Measurements from ENCODE around the gene ITGB3BP. TPM values are rescaled to one million over a fixed set of nuclear protein-coding genes. Genes with fewer than 3 reads are reported as not detected.
"Not testable (repeated sequence)": the region's sequence is repeated elsewhere in the genome, so short reads cannot be mapped to it uniquely, and the experiment has no call there.

The ITGB3BP gene
- total and polyA plus RNA-seq, 4 donors: 7.2 to 23.8 (median 20.6) TPM

- Histone ChIP-seq H3K4me3 (ENCODE audit: low read length in 2 of 2) (no peak overlapping the region), H3K36me3 (ENCODE audit: control insufficient read depth in 1 of 2, insufficient read depth in 2 of 2, low read length in 1 of 2) (no peaks in the 10 kb centered on the region), H3K9me3 (ENCODE audit: control insufficient read depth, low read length) (no peaks in the 10 kb centered on the region), H3K27me3 (ENCODE audit: control insufficient read depth in 1 of 2, insufficient read depth in 2 of 2, low read length in 1 of 2) (no peaks in the 10 kb centered on the region), H3K27ac (ENCODE audit: low read depth in 1 of 2, low read length in 2 of 2) (no peak overlapping the region), H3K4me1 (ENCODE audit: control insufficient read depth in 1 of 2, insufficient read depth in 2 of 2, low read length in 2 of 2) (no peaks in the 10 kb centered on the region)
- intact Hi-C loops (cut with DNase I): no loop called here
- ATAC-seq (ENCODE audit: low FRiP score) (no peak), DNase-seq (no peak)
- 43 to 47% methylated on average over 8 of the region's 8 CpGs for WGBS, 2 donors
Observed at GRCh38 chr1:63487336-63488065, 35.5 kb downstream of the ITGB3BP start.

GRCh38 chr1:63486629-63487028 lies 36.4 kb downstream of the ITGB3BP start:
- H3K4me3 ChIP-seq (ENCODE audit: low read length in 2 of 2): no peak overlapping the region
- H3K27me3 ChIP-seq (ENCODE audit: control insufficient read depth in 1 of 2, insufficient read depth in 2 of 2, low read length in 1 of 2): no peaks in the 10 kb centered on the region
- intact Hi-C loops (cut with DNase I): no loop called here
- H3K9me3 ChIP-seq (ENCODE audit: control insufficient read depth, low read length): no peaks in the 10 kb centered on the region
- H3K4me1 ChIP-seq (ENCODE audit: control insufficient read depth in 1 of 2, insufficient read depth in 2 of 2, low read length in 2 of 2): no peaks in the 10 kb centered on the region
- WGBS, 2 donors: 94 to 98% methylated on average over 1 of the region's 1 CpG
- H3K27ac ChIP-seq (ENCODE audit: low read depth in 1 of 2, low read length in 2 of 2): no peak overlapping the region
- ATAC-seq (ENCODE audit: low FRiP score) (no peak), DNase-seq (no peak)
- no peaks in the 10 kb centered on the region for H3K36me3 ChIP-seq (ENCODE audit: control insufficient read depth in 1 of 2, insufficient read depth in 2 of 2, low read length in 1 of 2)

GRCh38 chr1:63480057-63480456 lies 43.0 kb downstream of the ITGB3BP start:
- ATAC-seq (ENCODE audit: low FRiP score) (no peak), DNase-seq (no peak)
- 80% methylated on average over 1 of the region's 1 CpG for WGBS, 2 donors
- Histone ChIP-seq H3K27me3 (ENCODE audit: control insufficient read depth in 1 of 2, insufficient read depth in 2 of 2, low read length in 1 of 2) (no peaks in the 10 kb centered on the region), H3K36me3 (ENCODE audit: control insufficient read depth in 1 of 2, insufficient read depth in 2 of 2, low read length in 1 of 2) (no peaks in the 10 kb centered on the region), H3K4me3 (ENCODE audit: low read length in 2 of 2) (no peak overlapping the region), H3K27ac (ENCODE audit: low read depth in 1 of 2, low read length in 2 of 2) (no peak overlapping the region), H3K4me1 (ENCODE audit: control insufficient read depth in 1 of 2, insufficient read depth in 2 of 2, low read length in 2 of 2) (no peaks in the 10 kb centered on the region), H3K9me3 (ENCODE audit: control insufficient read depth, low read length) (no peaks in the 10 kb centered on the region)
- intact Hi-C loops (cut with DNase I): no loop called here

GRCh38 chr1:63475761-63476160 lies 47.3 kb downstream of the ITGB3BP start:
- ATAC-seq (ENCODE audit: low FRiP score): no peak
- 69 to 95% methylated on average over 7 of the region's 7 CpGs for WGBS, 2 donors
- intact Hi-C loops (cut with DNase I): no loop called here

GRCh38 chr1:63468683-63469082 lies 54.3 kb downstream of the ITGB3BP start:
- H3K27me3 ChIP-seq (ENCODE audit: control insufficient read depth in 1 of 2, insufficient read depth in 2 of 2, low read length in 1 of 2); ATAC-seq (ENCODE audit: low FRiP score); DNase-seq; H3K36me3 ChIP-seq (ENCODE audit: control insufficient read depth in 1 of 2, insufficient read depth in 2 of 2, low read length in 1 of 2); intact Hi-C loops (cut with DNase I); H3K27ac ChIP-seq (ENCODE audit: low read depth in 1 of 2, low read length in 2 of 2); H3K9me3 ChIP-seq (ENCODE audit: control insufficient read depth, low read length); H3K4me1 ChIP-seq (ENCODE audit: control insufficient read depth in 1 of 2, insufficient read depth in 2 of 2, low read length in 2 of 2); H3K4me3 ChIP-seq (ENCODE audit: low read length in 2 of 2): not testable (repeated sequence)
- 95 to 97% methylated on average over 5 of the region's 5 CpGs for WGBS, 2 donors

More at GRCh38 chr1:63475761-63476160, 47.3 kb downstream of the ITGB3BP start:
- Histone ChIP-seq H3K4me3 (ENCODE audit: low read length in 2 of 2) (no peak overlapping the region), H3K36me3 (ENCODE audit: control insufficient read depth in 1 of 2, insufficient read depth in 2 of 2, low read length in 1 of 2) (no peaks in the 10 kb centered on the region), H3K9me3 (ENCODE audit: control insufficient read depth, low read length) (no peaks in the 10 kb centered on the region), H3K27ac (ENCODE audit: low read depth in 1 of 2, low read length in 2 of 2) (no peak overlapping the region), H3K27me3 (ENCODE audit: control insufficient read depth in 1 of 2, insufficient read depth in 2 of 2, low read length in 1 of 2) (no peaks in the 10 kb centered on the region), H3K4me1 (ENCODE audit: control insufficient read depth in 1 of 2, insufficient read depth in 2 of 2, low read length in 2 of 2) (no peaks in the 10 kb centered on the region)
- no peak for DNase-seq

- Histone ChIP-seq H3K27ac (ENCODE audit: low read depth in 1 of 2, low read length in 2 of 2) (no peak overlapping the region), H3K36me3 (ENCODE audit: control insufficient read depth in 1 of 2, insufficient read depth in 2 of 2, low read length in 1 of 2) (no peaks in the 10 kb centered on the region), H3K27me3 (ENCODE audit: control insufficient read depth in 1 of 2, insufficient read depth in 2 of 2, low read length in 1 of 2) (no peaks in the 10 kb centered on the region), H3K9me3 (ENCODE audit: control insufficient read depth, low read length) (no peaks in the 10 kb centered on the region), H3K4me3 (ENCODE audit: low read length in 2 of 2) (no peak overlapping the region), H3K4me1 (ENCODE audit: control insufficient read depth in 1 of 2, insufficient read depth in 2 of 2, low read length in 2 of 2) (no peaks in the 10 kb centered on the region)
- 89 to 93% methylated on average over 3 of the region's 3 CpGs for WGBS, 2 donors
- intact Hi-C loops (cut with DNase I): no loop called here
- ATAC-seq (ENCODE audit: low FRiP score): no peak
- no peak for DNase-seq
Observed at GRCh38 chr1:63466759-63467158, 56.3 kb downstream of the ITGB3BP start.

- 76 to 83% methylated on average over 7 of the region's 7 CpGs for WGBS, 2 donors
- no peak for DNase-seq
- Histone ChIP-seq H3K9me3 (ENCODE audit: control insufficient read depth, low read length) (no peaks in the 10 kb centered on the region), H3K27ac (ENCODE audit: low read depth in 1 of 2, low read length in 2 of 2) (no peak overlapping the region), H3K27me3 (ENCODE audit: control insufficient read depth in 1 of 2, insufficient read depth in 2 of 2, low read length in 1 of 2) (no peaks in the 10 kb centered on the region), H3K4me1 (ENCODE audit: control insufficient read depth in 1 of 2, insufficient read depth in 2 of 2, low read length in 2 of 2) (no peaks in the 10 kb centered on the region), H3K36me3 (ENCODE audit: control insufficient read depth in 1 of 2, insufficient read depth in 2 of 2, low read length in 1 of 2) (no peaks in the 10 kb centered on the region), H3K4me3 (ENCODE audit: low read length in 2 of 2) (no peak overlapping the region)
- intact Hi-C loops (cut with DNase I): no loop called here
- ATAC-seq (ENCODE audit: low FRiP score): no peak
Observed at GRCh38 chr1:63466181-63466580, 56.8 kb downstream of the ITGB3BP start.

GRCh38 chr1:63463248-63463647 lies 59.8 kb downstream of the ITGB3BP start:
- Histone ChIP-seq H3K27ac (ENCODE audit: low read depth in 1 of 2, low read length in 2 of 2) (no peak overlapping the region), H3K4me3 (ENCODE audit: low read length in 2 of 2) (no peak overlapping the region), H3K9me3 (ENCODE audit: control insufficient read depth, low read length) (no peaks in the 10 kb centered on the region), H3K36me3 (ENCODE audit: control insufficient read depth in 1 of 2, insufficient read depth in 2 of 2, low read length in 1 of 2) (no peaks in the 10 kb centered on the region), H3K4me1 (ENCODE audit: control insufficient read depth in 1 of 2, insufficient read depth in 2 of 2, low read length in 2 of 2) (no peaks in the 10 kb centered on the region), H3K27me3 (ENCODE audit: control insufficient read depth in 1 of 2, insufficient read depth in 2 of 2, low read length in 1 of 2) (no peaks in the 10 kb centered on the region)
- 90 to 93% methylated on average over 3 of the region's 3 CpGs for WGBS, 2 donors
- DNase-seq (no peak), ATAC-seq (ENCODE audit: low FRiP score) (no peak)
- intact Hi-C loops (cut with DNase I): no loop called here

- Histone ChIP-seq H3K9me3 (ENCODE audit: control insufficient read depth, low read length) (no peaks in the 10 kb centered on the region), H3K27me3 (ENCODE audit: control insufficient read depth in 1 of 2, insufficient read depth in 2 of 2, low read length in 1 of 2) (no peaks in the 10 kb centered on the region), H3K27ac (ENCODE audit: low read depth in 1 of 2, low read length in 2 of 2) (no peak overlapping the region), H3K36me3 (ENCODE audit: control insufficient read depth in 1 of 2, insufficient read depth in 2 of 2, low read length in 1 of 2) (no peaks in the 10 kb centered on the region), H3K4me3 (ENCODE audit: low read length in 2 of 2) (no peak overlapping the region), H3K4me1 (ENCODE audit: control insufficient read depth in 1 of 2, insufficient read depth in 2 of 2, low read length in 2 of 2) (no peaks in the 10 kb centered on the region)
- ATAC-seq (ENCODE audit: low FRiP score) (no peak), DNase-seq (no peak)
- intact Hi-C loops (cut with DNase I): no loop called here
- 99 to 100% methylated on average over 1 of the region's 1 CpG for WGBS, 2 donors
Observed at GRCh38 chr1:63461661-63462230, 61.3 kb downstream of the ITGB3BP start.

Data from aorta (tissue), 5 donors.